GM20000 (cell line): Measurements from ENCODE around the gene SLC18A3.

Experiments
- DNase-seq: peaks from one replicate; pipeline ENCODE4 v3.0.0; 2012; ENCODE audit warnings: low spot score
- TF ChIP-seq, protein P1 (sequence below): IDR thresholded peaks from 2 replicates; pipeline ENCODE4 v1.5.1; 2012; ENCODE audit warnings: mild to moderate bottlenecking, control low read depth; ENCODE audit errors: extremely low read depth, missing control alignments

The SLC18A3 gene

DNA sequence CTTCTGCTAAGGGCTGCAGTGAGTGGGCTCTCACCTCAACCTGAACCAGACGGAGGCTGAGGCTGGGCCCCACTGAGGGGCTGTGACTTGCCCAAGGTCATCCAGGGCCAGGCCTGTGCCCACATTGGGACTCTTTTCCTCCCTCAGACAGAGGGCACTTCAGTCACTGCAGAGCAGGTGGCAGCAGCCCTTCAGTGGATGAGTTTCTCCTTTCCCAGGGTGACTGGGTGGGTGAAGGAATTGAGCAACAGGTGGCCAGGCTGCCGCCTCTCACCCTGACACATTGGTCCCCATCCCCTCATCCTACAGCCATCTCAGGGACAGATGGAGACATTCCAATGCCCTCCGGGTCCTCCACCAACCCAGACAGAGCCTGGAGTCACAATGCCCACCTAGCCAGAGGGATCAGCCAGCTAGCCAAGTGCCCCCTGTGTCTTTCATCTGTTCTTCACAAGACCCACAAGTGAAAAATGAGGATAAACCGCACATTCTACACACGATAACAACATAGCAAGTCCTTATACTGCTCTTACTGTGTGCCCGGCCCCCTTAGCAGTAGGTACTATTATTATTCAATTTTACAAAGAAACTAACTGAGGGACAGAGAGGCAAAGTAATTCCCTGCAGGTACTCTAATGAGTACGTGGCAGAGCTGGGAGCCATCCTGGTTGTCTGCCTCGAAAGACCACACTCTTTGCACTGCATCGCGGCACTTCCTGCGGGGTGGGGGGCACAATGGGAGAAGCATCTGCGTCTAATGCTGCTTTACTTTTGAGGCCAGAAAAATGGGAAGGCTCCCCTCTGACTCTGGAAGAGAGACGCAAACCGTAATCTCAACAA lies 1.7 kb upstream of the SLC18A3 start:
- TF ChIP-seq, protein P1, sequence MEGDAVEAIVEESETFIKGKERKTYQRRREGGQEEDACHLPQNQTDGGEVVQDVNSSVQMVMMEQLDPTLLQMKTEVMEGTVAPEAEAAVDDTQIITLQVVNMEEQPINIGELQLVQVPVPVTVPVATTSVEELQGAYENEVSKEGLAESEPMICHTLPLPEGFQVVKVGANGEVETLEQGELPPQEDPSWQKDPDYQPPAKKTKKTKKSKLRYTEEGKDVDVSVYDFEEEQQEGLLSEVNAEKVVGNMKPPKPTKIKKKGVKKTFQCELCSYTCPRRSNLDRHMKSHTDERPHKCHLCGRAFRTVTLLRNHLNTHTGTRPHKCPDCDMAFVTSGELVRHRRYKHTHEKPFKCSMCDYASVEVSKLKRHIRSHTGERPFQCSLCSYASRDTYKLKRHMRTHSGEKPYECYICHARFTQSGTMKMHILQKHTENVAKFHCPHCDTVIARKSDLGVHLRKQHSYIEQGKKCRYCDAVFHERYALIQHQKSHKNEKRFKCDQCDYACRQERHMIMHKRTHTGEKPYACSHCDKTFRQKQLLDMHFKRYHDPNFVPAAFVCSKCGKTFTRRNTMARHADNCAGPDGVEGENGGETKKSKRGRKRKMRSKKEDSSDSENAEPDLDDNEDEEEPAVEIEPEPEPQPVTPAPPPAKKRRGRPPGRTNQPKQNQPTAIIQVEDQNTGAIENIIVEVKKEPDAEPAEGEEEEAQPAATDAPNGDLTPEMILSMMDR: no peak
- no peak for DNase-seq

DNA sequence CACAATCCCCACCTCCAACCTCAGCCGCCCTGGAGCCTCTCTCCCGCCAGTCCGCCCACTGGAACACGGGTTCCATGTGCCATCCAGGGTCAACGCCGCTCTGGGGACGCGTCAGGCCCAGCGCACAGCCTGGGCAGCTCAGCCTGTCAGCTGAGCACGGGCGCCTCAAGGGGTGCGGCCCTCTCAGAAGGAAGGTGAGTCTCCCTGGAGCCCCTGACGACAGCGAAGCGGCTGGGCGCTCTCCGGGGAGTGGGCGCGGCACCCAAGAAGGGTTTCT lies 1.2 kb upstream of the SLC18A3 start:
- no peak for DNase-seq
- TF ChIP-seq, protein P1: no peak

DNA sequence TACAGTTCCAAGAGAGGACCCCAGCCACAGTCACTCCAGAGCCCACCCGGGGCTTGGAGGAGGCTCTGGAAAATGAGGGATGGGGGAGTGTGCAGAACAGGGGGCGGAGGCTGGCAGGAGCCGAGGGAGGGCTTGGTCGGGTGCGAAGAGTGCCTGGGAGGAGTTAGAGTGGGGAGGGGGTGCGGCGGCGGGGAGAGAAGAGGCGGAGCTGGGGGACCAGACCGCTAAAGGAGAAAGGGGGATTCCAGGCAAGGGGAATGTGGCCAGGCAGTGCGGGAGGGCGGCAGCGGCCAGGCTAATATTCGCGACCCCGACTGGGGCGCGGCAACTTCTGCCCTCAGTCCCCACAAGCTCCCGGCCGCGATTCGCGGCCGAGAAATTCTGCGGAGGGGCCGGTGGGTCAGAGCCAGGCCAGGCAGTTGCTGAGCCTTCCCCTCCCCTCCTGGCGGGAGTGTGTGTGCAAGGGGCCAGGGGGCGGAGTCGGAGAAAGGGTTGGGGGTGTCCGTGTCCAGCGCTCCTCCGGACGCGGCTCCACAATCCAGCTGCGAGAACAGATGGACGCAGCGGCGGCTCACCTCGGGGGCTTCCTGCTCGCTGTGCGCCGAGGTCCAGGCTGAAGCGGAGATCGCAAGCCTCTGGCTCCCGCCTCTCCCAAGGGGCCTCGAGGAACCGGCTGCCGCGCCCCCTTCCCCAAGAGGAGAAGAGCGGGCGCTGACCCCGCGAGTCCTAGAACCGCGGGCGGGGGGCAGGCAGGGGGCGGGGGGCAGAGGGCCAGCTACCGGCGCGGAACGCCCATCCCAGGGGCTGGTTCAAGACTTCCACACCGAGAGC lies 612 bp upstream of the SLC18A3 start:
- TF ChIP-seq, protein P1: no peak
- DNase-seq: no peak

DNA sequence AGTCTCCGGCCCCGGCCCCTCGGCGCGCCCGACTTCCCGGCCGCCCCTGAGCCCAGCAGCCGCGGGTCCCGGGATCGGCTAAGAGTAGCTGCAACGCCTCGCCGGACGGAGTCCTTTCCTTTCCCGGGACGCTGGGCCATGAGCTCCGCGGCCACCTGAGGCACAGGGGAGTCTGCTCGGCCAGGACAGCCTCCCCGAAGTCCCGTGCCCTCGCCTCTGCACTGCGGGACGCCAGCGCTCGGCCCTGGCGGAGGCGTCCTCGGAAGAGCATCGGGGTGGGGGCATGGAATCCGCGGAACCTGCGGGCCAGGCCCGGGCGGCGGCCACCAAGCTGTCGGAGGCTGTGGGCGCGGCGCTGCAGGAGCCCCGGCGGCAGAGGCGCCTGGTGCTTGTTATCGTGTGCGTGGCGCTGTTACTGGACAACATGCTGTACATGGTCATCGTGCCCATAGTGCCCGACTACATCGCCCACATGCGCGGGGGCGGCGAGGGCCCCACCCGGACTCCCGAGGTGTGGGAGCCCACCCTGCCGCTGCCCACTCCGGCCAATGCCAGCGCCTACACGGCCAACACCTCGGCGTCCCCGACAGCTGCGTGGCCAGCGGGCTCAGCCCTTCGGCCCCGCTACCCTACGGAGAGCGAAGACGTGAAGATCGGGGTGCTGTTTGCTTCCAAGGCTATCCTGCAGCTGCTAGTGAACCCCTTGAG lies 502 bp downstream of the SLC18A3 start:
- peak; percentile 48 for DNase-seq
- TF ChIP-seq, protein P1: no peak

DNA sequence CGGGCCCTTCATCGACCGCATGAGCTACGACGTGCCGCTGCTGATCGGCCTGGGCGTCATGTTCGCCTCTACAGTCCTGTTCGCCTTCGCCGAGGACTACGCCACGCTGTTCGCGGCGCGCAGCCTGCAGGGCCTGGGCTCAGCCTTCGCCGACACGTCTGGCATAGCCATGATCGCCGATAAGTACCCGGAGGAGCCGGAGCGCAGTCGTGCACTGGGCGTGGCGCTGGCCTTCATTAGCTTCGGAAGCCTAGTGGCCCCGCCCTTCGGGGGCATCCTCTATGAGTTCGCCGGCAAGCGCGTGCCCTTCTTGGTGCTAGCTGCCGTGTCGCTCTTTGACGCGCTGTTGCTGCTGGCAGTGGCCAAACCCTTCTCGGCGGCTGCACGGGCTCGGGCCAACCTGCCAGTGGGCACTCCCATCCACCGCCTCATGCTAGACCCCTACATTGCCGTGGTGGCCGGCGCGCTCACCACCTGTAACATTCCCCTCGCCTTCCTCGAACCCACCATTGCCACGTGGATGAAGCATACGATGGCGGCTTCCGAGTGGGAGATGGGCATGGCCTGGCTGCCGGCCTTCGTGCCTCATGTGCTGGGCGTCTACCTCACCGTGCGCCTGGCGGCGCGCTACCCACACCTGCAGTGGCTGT lies 1.2 kb downstream of the SLC18A3 start:
- TF ChIP-seq, protein P1: no peak
- peak; percentile 36 for DNase-seq

DNA sequence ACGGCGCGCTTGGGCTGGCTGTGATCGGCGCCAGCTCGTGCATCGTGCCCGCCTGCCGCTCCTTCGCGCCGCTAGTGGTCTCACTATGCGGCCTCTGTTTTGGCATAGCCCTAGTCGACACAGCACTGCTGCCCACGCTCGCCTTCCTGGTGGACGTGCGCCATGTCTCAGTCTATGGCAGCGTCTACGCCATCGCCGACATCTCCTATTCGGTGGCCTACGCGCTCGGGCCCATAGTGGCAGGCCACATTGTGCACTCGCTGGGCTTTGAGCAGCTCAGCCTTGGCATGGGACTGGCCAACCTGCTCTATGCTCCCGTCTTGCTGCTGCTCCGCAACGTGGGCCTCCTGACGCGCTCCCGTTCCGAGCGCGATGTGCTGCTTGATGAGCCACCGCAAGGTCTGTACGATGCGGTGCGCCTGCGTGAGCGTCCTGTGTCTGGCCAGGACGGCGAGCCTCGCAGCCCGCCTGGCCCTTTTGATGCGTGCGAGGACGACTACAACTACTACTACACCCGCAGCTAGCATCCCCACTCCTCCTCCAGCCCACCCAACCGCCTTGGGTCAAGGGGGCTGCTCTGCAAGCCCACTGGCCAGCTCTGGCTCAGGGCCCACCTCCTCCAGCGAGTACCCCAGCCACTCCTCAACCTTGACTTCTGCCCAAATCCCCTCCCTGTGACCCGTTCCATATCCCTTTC lies 1.9 kb downstream of the SLC18A3 start:
- DNase-seq: peak; percentile 36
- TF ChIP-seq, protein P1: no peak
